Measurements from ENCODE around the gene GALNT12.

GALNT12 gene

GRCh38 chr9:98801969-98802371 is 5.5 kb upstream of the GALNT12 start:
- peak in 1 of 14 donors; percentile 73 for DNase-seq

- DNase-seq: no peak
Measured at GRCh38 chr9:98804083-98804482, 3.4 kb upstream of the GALNT12 start.

GRCh38 chr9:98805506-98806272 is 1.8 kb upstream of the GALNT12 start:
- DNase-seq: peak in 1 of 14 donors; percentile 53

GRCh38 chr9:98806394-98807035 is 955 bp upstream of the GALNT12 start:
- peak in 1 of 14 donors; percentile 70 for DNase-seq

- DNase-seq: no peak
Measured at GRCh38 chr9:98807814-98808195, 335 bp downstream of the GALNT12 start.

- DNase-seq: peak in 1 of 14 donors; percentile 62
Measured at GRCh38 chr9:98808411-98808815, 943 bp downstream of the GALNT12 start.

- DNase-seq: no peak
Measured at GRCh38 chr9:98808875-98809274, 1.4 kb downstream of the GALNT12 start.

GRCh38 chr9:98809311-98810101 is 2.0 kb downstream of the GALNT12 start:
- DNase-seq: peak in 1 of 14 donors; percentile 45

GRCh38 chr9:98810102-98810842 is 2.8 kb downstream of the GALNT12 start:
- DNase-seq: no peak

GRCh38 chr9:98811051-98811650 is 3.7 kb downstream of the GALNT12 start:
- DNase-seq: no peak

- no peak for DNase-seq
Measured at GRCh38 chr9:98815391-98815951, 8.0 kb downstream of the GALNT12 start.

GRCh38 chr9:98818764-98819163 is 11.3 kb downstream of the GALNT12 start:
- no peak for DNase-seq

GRCh38 chr9:98819231-98819630 is 11.8 kb downstream of the GALNT12 start:
- no peak for DNase-seq

- peak in 1 of 14 donors; percentile 40 for DNase-seq
Measured at GRCh38 chr9:98821831-98822230, 14.4 kb downstream of the GALNT12 start.

GRCh38 chr9:98822661-98823060 is 15.2 kb downstream of the GALNT12 start:
- DNase-seq: no peak

GRCh38 chr9:98823666-98824334 is 16.3 kb downstream of the GALNT12 start:
- peak in 1 of 14 donors; percentile 91 for DNase-seq

GRCh38 chr9:98825414-98825813 is 17.9 kb downstream of the GALNT12 start:
- DNase-seq: no peak

GRCh38 chr9:98826716-98827115 is 19.2 kb downstream of the GALNT12 start:
- no peak for DNase-seq

- DNase-seq: no peak
Measured at GRCh38 chr9:98829766-98830165, 22.3 kb downstream of the GALNT12 start.

- no peak for DNase-seq
Measured at GRCh38 chr9:98830554-98830953, 23.1 kb downstream of the GALNT12 start.

GRCh38 chr9:98831696-98832095 is 24.2 kb downstream of the GALNT12 start:
- DNase-seq: no peak
